AG04449 (cell line): ENCODE data around the gene SLC44A4.
"Not testable (repeated sequence)": the region's sequence is repeated elsewhere in the genome, so short reads cannot be mapped to it uniquely, and the experiment has no call there.

ENCODE experiments used
- CTCF ChIA-PET: fragments of 350-600 bp; formaldehyde crosslinking; extraction: SDS; loops from one replicate; lab custom pipeline; 2021; ENCODE audit warnings: antibody characterized with exemption; lab: Yijun Ruan, JAX
- POLR2A ChIA-PET: fragments of 400-600, 350-600 bp; formaldehyde crosslinking; extraction: SDS; loops from one replicate; lab custom pipeline; 2020; ENCODE audit warnings: antibody characterized with exemption, inconsistent platforms; lab: Yijun Ruan, JAX
- DNase-seq: peaks from one replicate; pipeline ENCODE4 v3.0.0-alpha.2; 2010; ENCODE audit warnings: low read depth, low spot score
- H3K4me3 ChIP-seq: 2 replicates; pipeline ENCODE4 v1.5.1; 2011; ENCODE audit warnings: low read depth, mild to moderate bottlenecking, control low read depth, low read length
- CTCF ChIP-seq: IDR thresholded peaks from one replicate; pipeline ENCODE4 v1.5.1; 2011; ENCODE audit warnings: mild to moderate bottlenecking, moderate library complexity, low read length, control low read depth, inconsistent platforms; ENCODE audit not compliant: insufficient read depth; ENCODE audit errors: missing control alignments

Gene SLC44A4

GRCh38 chr6:31919624-31920303, 41.0 kb upstream of the SLC44A4 start:
- POLR2A ChIA-PET: no interaction called here
- H3K4me3 ChIP-seq: no peak overlapping the region
- CTCF ChIA-PET: interaction anchor here (0.6 to 1.6 kb wide), 4 partner anchors 11 to 55 kb away, joined by 3 to 6 read pairs (median 4); no protein-coding TSS in a partner anchor
- DNase-seq: no peak
- no peak for TF ChIP-seq CTCF

- CTCF ChIA-PET: interaction anchor here (1.0 to 1.8 kb wide), 4 partner anchors 13 to 39 kb away, joined by 3 to 10 read pairs (median 4); partner anchors contain the start of gene CFB
- TF ChIP-seq CTCF: no peak
- H3K4me3 ChIP-seq: no peak overlapping the region
- DNase-seq: no peak
- POLR2A ChIA-PET: interaction anchor here (0.6 kb wide), 1 partner anchor 33 kb away, joined by 4 read pairs; no protein-coding TSS in a partner anchor
Observed at GRCh38 chr6:31918069-31918720, 39.4 kb upstream of the SLC44A4 start.

- no peak overlapping the region for H3K4me3 ChIP-seq
- no peak for TF ChIP-seq CTCF
- CTCF ChIA-PET: interaction anchor here (1.2 kb wide), 1 partner anchor 36 kb away, joined by 4 read pairs; no protein-coding TSS in a partner anchor
- no peak for DNase-seq
- POLR2A ChIA-PET: no interaction called here
Observed at GRCh38 chr6:31915756-31916155, 37.0 kb upstream of the SLC44A4 start.

GRCh38 chr6:31915351-31915750, 36.6 kb upstream of the SLC44A4 start:
- H3K4me3 ChIP-seq: no peak overlapping the region
- no peak for TF ChIP-seq CTCF
- CTCF ChIA-PET: interaction anchor here (1.2 kb wide), 1 partner anchor 37 kb away, joined by 4 read pairs; no protein-coding TSS in a partner anchor
- DNase-seq: no peak
- POLR2A ChIA-PET: no interaction called here

- no peak overlapping the region for H3K4me3 ChIP-seq
- no peak for DNase-seq
- POLR2A ChIA-PET: no interaction called here
- CTCF ChIA-PET: interaction anchor here (1.4 kb wide), 1 partner anchor 40 kb away, joined by 5 read pairs; no protein-coding TSS in a partner anchor
- TF ChIP-seq CTCF: no peak
Observed at GRCh38 chr6:31911826-31912585, 33.2 kb upstream of the SLC44A4 start.

GRCh38 chr6:31909298-31909697, 30.5 kb upstream of the SLC44A4 start:
- POLR2A ChIA-PET: interaction anchor here (0.6 kb wide), 1 partner anchor 12 kb away, joined by 3 read pairs; the partner anchor contains the start of gene EHMT2
- not testable (repeated sequence) for H3K4me3 ChIP-seq, DNase-seq
- CTCF ChIA-PET: interaction anchor here (1.2 to 2.4 kb wide), 2 partner anchors 20 to 43 kb away, joined by 5 to 18 read pairs; no protein-coding TSS in a partner anchor
